ELF-1 (cell line): ENCODE data around the gene RALY.

Experiments used
- DNase-seq: peaks from one replicate; pipeline ENCODE4 v3.0.0-alpha.2; 2016; ENCODE audit warnings: low read depth, low spot score

The RALY gene

GRCh38 chr20:34047010-34047687 is 53.4 kb downstream of the RALY start:
- DNase-seq, result no peak

- DNase-seq, result no peak
Measured at GRCh38 chr20:34047917-34048316, 54.2 kb downstream of the RALY start.

GRCh38 chr20:34049389-34049788 is 55.7 kb downstream of the RALY start:
- no peak for DNase-seq

- DNase-seq, result no peak
Measured at GRCh38 chr20:34049897-34050695, 56.4 kb downstream of the RALY start.

GRCh38 chr20:34052414-34052813 is 58.7 kb downstream of the RALY start:
- no peak for DNase-seq

- no peak for DNase-seq
Measured at GRCh38 chr20:34055290-34055689, 61.6 kb downstream of the RALY start.

GRCh38 chr20:34058831-34059230 is 65.1 kb downstream of the RALY start:
- no peak for DNase-seq

GRCh38 chr20:34060970-34061369 is 67.3 kb downstream of the RALY start:
- DNase-seq, result peak; percentile 64

GRCh38 chr20:34061695-34062094 is 68.0 kb downstream of the RALY start:
- DNase-seq, result no peak

- DNase-seq, result no peak
Measured at GRCh38 chr20:34062570-34063482, 69.1 kb downstream of the RALY start.

GRCh38 chr20:34064286-34064685 is 70.6 kb downstream of the RALY start:
- DNase-seq, result no peak

- DNase-seq, result no peak
Measured at GRCh38 chr20:34065260-34065659, 71.5 kb downstream of the RALY start.

GRCh38 chr20:34066476-34067090 is 72.9 kb downstream of the RALY start:
- no peak for DNase-seq

GRCh38 chr20:34068001-34068400 is 74.3 kb downstream of the RALY start:
- no peak for DNase-seq

- peak; percentile 88 for DNase-seq
Measured at GRCh38 chr20:34069341-34070078, 75.8 kb downstream of the RALY start.

GRCh38 chr20:34070079-34070439 is 76.3 kb downstream of the RALY start:
- DNase-seq, result no peak

GRCh38 chr20:34070859-34071258 is 77.1 kb downstream of the RALY start:
- DNase-seq, result no peak

- DNase-seq, result no peak
Measured at GRCh38 chr20:34072076-34072475, 78.4 kb downstream of the RALY start.

- no peak for DNase-seq
Measured at GRCh38 chr20:34072778-34073177, 79.1 kb downstream of the RALY start.

GRCh38 chr20:34074101-34074760 is 80.5 kb downstream of the RALY start:
- DNase-seq, result peak; percentile 65

- DNase-seq, result no peak
Measured at GRCh38 chr20:34075647-34076046, 81.9 kb downstream of the RALY start.
